Natural killer cell (primary cell): ENCODE results near the gene DLGAP4. TPM values are rescaled to one million over a fixed set of nuclear protein-coding genes. Genes with fewer than 3 reads are reported as not detected.

ENCODE experiments used
- ATAC-seq, 3 donors: fragments of 150-1000 bp in 2 of 3; fragments of 200-7000 bp in 1 of 3; cut with Tn5 transposase; 1 replicate in 1 of 3; 2 replicates in 2 of 3; pipeline ENCODE4 v1.10.0; 2021; ENCODE audit warnings: mild to moderate bottlenecking in 2 of 3, moderate library complexity in 2 of 3
- DNase-seq, 2 donors: peaks; one replicate each; pipeline versions ENCODE4 v3.0.0 to v3.0.0-alpha.2; 2013 to 2021; ENCODE audit warnings: mixed read lengths in 1 of 2
- H3K27ac ChIP-seq: one replicate; pipeline ENCODE4 v1.5.1; 2013; ENCODE audit warnings: mild to moderate bottlenecking, low read length
- H3K27me3 ChIP-seq: one replicate; pipeline ENCODE4 v1.6.1; 2013; ENCODE audit warnings: low read length; ENCODE audit not compliant: control insufficient read depth, insufficient read depth
- H3K36me3 ChIP-seq: one replicate; pipeline ENCODE4 v1.6.1; 2013; ENCODE audit warnings: low read length; ENCODE audit not compliant: control insufficient read depth, insufficient read depth
- H3K4me1 ChIP-seq: one replicate; pipeline ENCODE4 v1.6.1; 2013; ENCODE audit warnings: low read length; ENCODE audit not compliant: control insufficient read depth, insufficient read depth
- H3K4me3 ChIP-seq: one replicate; pipeline ENCODE4 v1.5.1; 2013; ENCODE audit warnings: low read length
- H3K9me3 ChIP-seq: one replicate; pipeline ENCODE4 v1.6.1; 2013; ENCODE audit warnings: low read length; ENCODE audit not compliant: control insufficient read depth, insufficient read depth
- H3K27ac Mint-ChIP-seq, 2 donors: one replicate each; pipeline ENCODE4 v1.8.0; 2022; ENCODE audit warnings: mild to moderate bottlenecking in 2 of 2, mixed read lengths in 2 of 2, moderate library complexity in 1 of 2
- H3K27me3 Mint-ChIP-seq, 2 donors: one replicate each; pipeline ENCODE4 v1.8.0; 2022; ENCODE audit warnings: low read depth in 2 of 2, mixed read lengths in 2 of 2
- H3K36me3 Mint-ChIP-seq: one replicate; pipeline ENCODE4 v1.8.0; 2022; ENCODE audit warnings: mixed read lengths
- H3K4me1 Mint-ChIP-seq, 2 donors: one replicate each; pipeline ENCODE4 v1.8.0; 2022; ENCODE audit warnings: mixed read lengths in 2 of 2
- H3K4me3 Mint-ChIP-seq: one replicate; pipeline ENCODE4 v1.8.0; 2022; ENCODE audit warnings: mild to moderate bottlenecking, moderate library complexity, mixed read lengths
- H3K9me3 Mint-ChIP-seq, 2 donors: one replicate each; pipeline ENCODE4 v1.8.0; 2022; ENCODE audit warnings: mixed read lengths in 2 of 2
- WGBS: methylation state at CpG from one replicate; pipeline ENCODE4 v1.1.7; 2013; ENCODE audit warnings: missing lambda C conversion rate; ENCODE audit not compliant: insufficient coverage; 5-methylcytosine and 5-hydroxymethylcytosine counted together
- intact Hi-C: fragments of 100-400 bp; cut with micrococcal nuclease; formaldehyde crosslinking; loops from one replicate; pipeline ENCODE4 v1.14.2; 2022
- total RNA-seq, 4 donors: library from RNA; stranded (reverse); fragments of 120-200 nt in 1 of 4; gene quantifications; one replicate each; pipeline versions ENCODE4 v1.2.3 to v1.2.4, GENCODE V29; 2013 to 2022
- TF ChIP-seq, protein P1 (sequence below): fragments of 200-600 bp; IDR thresholded peaks from one replicate; pipeline ENCODE4 v1.8.0; 2022; ENCODE audit warnings: antibody characterized with exemption

DLGAP4 gene
- total RNA-seq, 3 donors from 2014 or later (not counting 1 experiment from before 2014, with no cell fraction given): 47.9 to 51.6 (median 51.2) TPM

DNA sequence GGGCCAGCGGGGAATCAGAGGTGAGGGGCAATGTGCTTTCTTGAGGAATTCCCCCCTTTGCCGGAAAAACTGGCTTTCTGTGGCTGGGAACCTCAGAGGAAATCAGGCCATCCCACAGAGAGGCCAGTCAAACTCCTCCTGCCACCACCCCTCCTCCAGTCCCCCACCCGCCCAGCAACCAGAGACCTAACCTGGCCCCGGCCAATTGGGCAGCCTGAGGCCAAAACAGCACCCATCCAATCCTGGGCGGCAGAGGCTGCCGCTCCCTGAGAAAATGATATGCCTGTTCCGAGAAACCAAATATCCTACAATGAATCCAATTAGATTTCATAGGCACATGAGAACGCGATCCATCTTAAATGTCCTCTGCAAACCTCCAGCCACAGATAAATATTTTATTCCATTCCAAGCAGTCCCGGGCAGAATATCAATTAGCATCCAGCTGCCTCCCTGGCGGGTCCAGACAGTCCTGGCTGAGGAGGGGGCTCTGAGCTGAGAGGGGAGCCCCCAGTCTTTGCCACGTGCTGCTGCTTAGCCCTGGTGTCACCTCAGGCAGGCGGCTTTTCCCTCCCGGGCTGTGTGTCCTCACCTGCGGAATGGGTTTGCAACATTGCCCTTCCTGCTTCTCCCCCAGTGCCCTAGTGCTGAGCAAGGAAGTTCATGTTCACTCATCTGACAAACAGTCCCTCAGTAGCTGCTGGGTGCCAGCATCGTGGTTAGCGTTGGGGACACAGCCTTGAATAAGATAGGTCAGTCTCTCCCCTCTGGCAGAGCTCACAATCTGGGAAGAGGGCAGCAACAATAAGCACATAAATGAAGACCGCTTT, 95.0 kb downstream of the DLGAP4 start:
- no peaks in the 10 kb centered on the region for H3K27me3 ChIP-seq
- H3K9me3 ChIP-seq: no peaks in the 10 kb centered on the region
- H3K4me3 Mint-ChIP-seq: no peak overlapping the region
- H3K9me3 Mint-ChIP-seq: peaks cover 0 to 4% of the 10 kb centered on the region in 2 donors
- no peaks in the 10 kb centered on the region for H3K36me3 Mint-ChIP-seq
- TF ChIP-seq, protein P1, sequence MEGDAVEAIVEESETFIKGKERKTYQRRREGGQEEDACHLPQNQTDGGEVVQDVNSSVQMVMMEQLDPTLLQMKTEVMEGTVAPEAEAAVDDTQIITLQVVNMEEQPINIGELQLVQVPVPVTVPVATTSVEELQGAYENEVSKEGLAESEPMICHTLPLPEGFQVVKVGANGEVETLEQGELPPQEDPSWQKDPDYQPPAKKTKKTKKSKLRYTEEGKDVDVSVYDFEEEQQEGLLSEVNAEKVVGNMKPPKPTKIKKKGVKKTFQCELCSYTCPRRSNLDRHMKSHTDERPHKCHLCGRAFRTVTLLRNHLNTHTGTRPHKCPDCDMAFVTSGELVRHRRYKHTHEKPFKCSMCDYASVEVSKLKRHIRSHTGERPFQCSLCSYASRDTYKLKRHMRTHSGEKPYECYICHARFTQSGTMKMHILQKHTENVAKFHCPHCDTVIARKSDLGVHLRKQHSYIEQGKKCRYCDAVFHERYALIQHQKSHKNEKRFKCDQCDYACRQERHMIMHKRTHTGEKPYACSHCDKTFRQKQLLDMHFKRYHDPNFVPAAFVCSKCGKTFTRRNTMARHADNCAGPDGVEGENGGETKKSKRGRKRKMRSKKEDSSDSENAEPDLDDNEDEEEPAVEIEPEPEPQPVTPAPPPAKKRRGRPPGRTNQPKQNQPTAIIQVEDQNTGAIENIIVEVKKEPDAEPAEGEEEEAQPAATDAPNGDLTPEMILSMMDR: no peak
- H3K4me1 Mint-ChIP-seq: no peaks in the 10 kb centered on the region
- no peaks in the 10 kb centered on the region for H3K4me1 ChIP-seq
- ATAC-seq (no peak), DNase-seq (no peak)
- no peak overlapping the region for H3K27ac ChIP-seq
- H3K27me3 Mint-ChIP-seq: peaks cover 28 to 32% of the 10 kb centered on the region in 2 donors
- 49% methylated on average over 18 of the region's 18 CpGs for WGBS
- intact Hi-C loops: no loop called here
- no peak overlapping the region for H3K4me3 ChIP-seq
- H3K36me3 ChIP-seq: no peaks in the 10 kb centered on the region
- no peak overlapping the region for H3K27ac Mint-ChIP-seq

DNA sequence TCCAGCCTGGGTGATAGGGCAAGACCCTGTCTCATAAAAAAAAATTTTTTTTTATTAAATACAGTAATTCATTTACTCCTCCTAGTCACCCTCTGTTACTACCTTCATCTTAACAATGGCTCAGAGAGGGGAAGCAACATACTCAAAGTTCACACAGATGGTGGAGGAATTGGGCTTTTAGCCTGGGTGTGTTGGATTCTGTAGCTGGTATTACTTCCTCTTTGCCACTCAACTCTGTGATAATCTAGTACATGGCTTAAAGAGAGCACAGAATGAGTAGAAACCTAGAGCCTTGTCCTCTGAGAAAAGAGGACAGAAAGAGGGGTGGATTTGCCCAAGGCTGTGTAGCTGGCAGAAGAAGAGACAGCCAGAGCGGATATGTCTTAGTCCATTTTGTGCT, 96.6 kb downstream of the DLGAP4 start:
- H3K9me3 Mint-ChIP-seq: no peaks in the 10 kb centered on the region
- H3K4me1 ChIP-seq: no peaks in the 10 kb centered on the region
- no peaks in the 10 kb centered on the region for H3K36me3 Mint-ChIP-seq
- no peaks in the 10 kb centered on the region for H3K36me3 ChIP-seq
- H3K27me3 ChIP-seq: no peaks in the 10 kb centered on the region
- ATAC-seq (no peak), DNase-seq (no peak)
- no peak overlapping the region for H3K27ac Mint-ChIP-seq
- H3K4me3 Mint-ChIP-seq: no peak overlapping the region
- peaks cover 30 to 38% of the 10 kb centered on the region in 2 donors for H3K27me3 Mint-ChIP-seq
- H3K27ac ChIP-seq: no peak overlapping the region
- 88% methylated on average over 1 of the region's 1 CpG for WGBS
- H3K4me1 Mint-ChIP-seq: peaks cover 0 to 5% of the 10 kb centered on the region in 2 donors
- intact Hi-C loops: no loop called here
- TF ChIP-seq, protein P1: no peak
- H3K9me3 ChIP-seq: no peaks in the 10 kb centered on the region
- no peak overlapping the region for H3K4me3 ChIP-seq

DNA sequence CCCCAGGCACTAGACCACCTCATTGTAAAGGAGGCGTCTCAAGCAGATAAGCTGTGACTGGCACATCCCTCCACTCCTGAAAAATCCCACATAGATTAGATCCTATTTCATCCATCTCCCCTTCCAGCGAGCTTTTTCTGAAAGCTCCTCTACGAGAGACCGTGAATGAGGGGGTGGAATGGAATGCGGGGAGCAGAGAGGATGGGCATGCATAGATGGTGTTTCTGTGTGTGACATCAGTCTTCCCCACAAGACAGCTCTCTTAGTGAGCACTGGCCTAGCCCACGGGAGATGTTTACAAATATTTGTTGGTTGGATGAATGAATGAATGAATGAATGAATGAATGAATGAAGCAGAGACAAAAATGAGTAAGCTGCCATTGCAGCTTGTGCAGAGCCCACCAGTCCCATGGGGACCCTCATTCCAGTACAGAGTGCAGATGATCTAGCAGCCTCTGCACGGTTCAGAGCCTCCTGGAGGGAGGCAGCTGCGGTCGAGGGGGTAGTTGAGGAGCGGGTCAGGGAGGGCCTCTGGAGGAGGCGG, 98.4 kb downstream of the DLGAP4 start:
- DNase-seq (no peak), ATAC-seq (no peak)
- Histone ChIP-seq H3K9me3 (no peaks in the 10 kb centered on the region), H3K27me3 (no peaks in the 10 kb centered on the region), H3K27ac (no peak overlapping the region), H3K36me3 (no peaks in the 10 kb centered on the region), H3K4me1 (no peaks in the 10 kb centered on the region), H3K4me3 (no peak overlapping the region)
- Mint-ChIP-seq H3K27ac (no peak overlapping the region), H3K9me3 (no peaks in the 10 kb centered on the region), H3K4me1 (peaks cover 0 to 8% of the 10 kb centered on the region in 2 donors), H3K36me3 (no peaks in the 10 kb centered on the region), H3K27me3 (peaks cover 27 to 42% of the 10 kb centered on the region in 2 donors), H3K4me3 (no peak overlapping the region)
- intact Hi-C loops: no loop called here
- 93% methylated on average over 8 of the region's 11 CpGs for WGBS
- TF ChIP-seq, protein P1: no peak
